ENCODE data around the gene ARHGAP8. TPM values are rescaled to one million over a fixed set of nuclear protein-coding genes. Genes with fewer than 3 reads are reported as not detected.

The ARHGAP8 gene
- total RNA-seq, 2 donors from 2014 or later: 34.6 to 64.5 TPM

DNA sequence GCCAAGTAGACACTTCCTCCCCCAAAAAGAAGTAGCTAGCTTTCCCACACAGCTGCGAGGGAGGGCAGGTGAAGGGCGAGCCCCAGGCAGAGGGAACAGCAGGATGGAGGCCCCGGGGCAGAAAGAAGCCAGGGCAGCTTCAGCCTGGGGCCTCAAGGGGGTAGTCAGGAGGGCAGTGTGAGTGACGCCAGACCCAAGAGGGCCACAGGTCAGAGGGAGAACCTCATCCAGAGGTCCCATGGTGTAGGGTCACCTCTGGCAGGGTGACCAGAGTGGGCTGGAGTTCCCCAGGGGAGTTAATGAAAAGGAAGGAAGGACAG, 41.2 kb upstream of the ARHGAP8 start:
- DNase-seq (ENCODE audit: low spot score): no peak
- WGBS: 79% methylated on average over 4 of the region's 4 CpGs
- Histone ChIP-seq H3K4me1 (replicated peaks) (no peaks in the 10 kb centered on the region), H3K27me3 (replicated peaks; ENCODE audit: insufficient read depth) (no peaks in the 10 kb centered on the region), H3K4me3 (no peak overlapping the region), H3K9me3 (no peaks in the 10 kb centered on the region), H3K27ac (no peak overlapping the region), H3K36me3 (no peaks in the 10 kb centered on the region)
- intact Hi-C loops (cut with DNase I): no loop called here
- TF ChIP-seq, protein P1, sequence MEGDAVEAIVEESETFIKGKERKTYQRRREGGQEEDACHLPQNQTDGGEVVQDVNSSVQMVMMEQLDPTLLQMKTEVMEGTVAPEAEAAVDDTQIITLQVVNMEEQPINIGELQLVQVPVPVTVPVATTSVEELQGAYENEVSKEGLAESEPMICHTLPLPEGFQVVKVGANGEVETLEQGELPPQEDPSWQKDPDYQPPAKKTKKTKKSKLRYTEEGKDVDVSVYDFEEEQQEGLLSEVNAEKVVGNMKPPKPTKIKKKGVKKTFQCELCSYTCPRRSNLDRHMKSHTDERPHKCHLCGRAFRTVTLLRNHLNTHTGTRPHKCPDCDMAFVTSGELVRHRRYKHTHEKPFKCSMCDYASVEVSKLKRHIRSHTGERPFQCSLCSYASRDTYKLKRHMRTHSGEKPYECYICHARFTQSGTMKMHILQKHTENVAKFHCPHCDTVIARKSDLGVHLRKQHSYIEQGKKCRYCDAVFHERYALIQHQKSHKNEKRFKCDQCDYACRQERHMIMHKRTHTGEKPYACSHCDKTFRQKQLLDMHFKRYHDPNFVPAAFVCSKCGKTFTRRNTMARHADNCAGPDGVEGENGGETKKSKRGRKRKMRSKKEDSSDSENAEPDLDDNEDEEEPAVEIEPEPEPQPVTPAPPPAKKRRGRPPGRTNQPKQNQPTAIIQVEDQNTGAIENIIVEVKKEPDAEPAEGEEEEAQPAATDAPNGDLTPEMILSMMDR (IDR thresholded peaks at IDR 0.05): no peak
- TF ChIP-seq POLR2A (IDR thresholded peaks at IDR 0.05) (no peak), POLR2AphosphoS5 (IDR thresholded peaks at IDR 0.05) (no peak)

DNA sequence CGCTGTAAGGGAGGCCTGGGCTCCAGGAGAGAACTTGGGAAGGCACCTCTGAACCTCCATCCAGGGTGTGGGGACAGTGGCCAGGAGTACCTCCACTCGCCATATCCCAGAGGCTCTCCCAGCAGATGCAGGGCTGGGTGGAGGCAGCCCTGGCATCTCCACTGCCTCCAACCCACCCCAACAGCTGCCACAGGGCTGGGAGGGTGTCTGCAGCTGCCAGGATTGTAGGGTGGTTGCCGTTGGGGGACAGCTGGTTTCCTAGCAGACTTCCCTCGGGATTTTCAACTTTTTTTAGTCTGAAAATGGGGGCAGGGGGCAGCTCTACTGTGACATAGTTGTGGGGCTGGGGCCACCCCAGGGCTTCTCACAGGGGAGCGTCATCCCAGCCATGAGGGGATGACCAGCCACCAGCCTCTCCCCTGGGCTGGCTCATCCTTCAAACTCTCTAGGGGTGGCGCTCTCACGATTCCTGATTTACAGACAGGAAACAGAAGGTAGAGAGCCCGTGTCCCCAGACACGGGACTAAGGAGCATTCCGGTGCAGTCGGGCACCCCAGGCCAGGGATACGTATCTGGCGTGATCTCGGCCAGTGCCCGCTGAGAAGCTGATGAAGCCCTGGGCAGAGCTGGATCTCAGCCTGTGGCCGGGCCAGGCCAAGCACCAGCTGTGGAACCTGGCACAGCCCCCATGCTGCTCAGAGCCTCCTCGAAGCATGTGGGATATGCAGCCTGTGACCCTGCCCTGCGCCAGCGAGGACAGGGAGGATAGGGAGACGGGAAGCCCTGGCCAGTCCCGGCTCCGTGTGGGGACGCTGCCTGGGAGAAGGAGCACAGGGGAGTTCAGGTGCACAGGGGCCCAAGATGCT, 40.5 kb upstream of the ARHGAP8 start:
- Histone ChIP-seq H3K36me3 (no peaks in the 10 kb centered on the region), H3K4me3 (no peak overlapping the region), H3K27me3 (replicated peaks; ENCODE audit: insufficient read depth) (no peaks in the 10 kb centered on the region), H3K27ac (no peak overlapping the region), H3K4me1 (replicated peaks) (no peaks in the 10 kb centered on the region), H3K9me3 (no peaks in the 10 kb centered on the region)
- no peak for DNase-seq (ENCODE audit: low spot score)
- intact Hi-C loops (cut with DNase I): no loop called here
- 84% methylated on average over 20 of the region's 23 CpGs for WGBS
- TF ChIP-seq POLR2AphosphoS5 (IDR thresholded peaks at IDR 0.05) (no peak), POLR2A (IDR thresholded peaks at IDR 0.05) (no peak)
- TF ChIP-seq, protein P1 (IDR thresholded peaks at IDR 0.05): no peak

DNA sequence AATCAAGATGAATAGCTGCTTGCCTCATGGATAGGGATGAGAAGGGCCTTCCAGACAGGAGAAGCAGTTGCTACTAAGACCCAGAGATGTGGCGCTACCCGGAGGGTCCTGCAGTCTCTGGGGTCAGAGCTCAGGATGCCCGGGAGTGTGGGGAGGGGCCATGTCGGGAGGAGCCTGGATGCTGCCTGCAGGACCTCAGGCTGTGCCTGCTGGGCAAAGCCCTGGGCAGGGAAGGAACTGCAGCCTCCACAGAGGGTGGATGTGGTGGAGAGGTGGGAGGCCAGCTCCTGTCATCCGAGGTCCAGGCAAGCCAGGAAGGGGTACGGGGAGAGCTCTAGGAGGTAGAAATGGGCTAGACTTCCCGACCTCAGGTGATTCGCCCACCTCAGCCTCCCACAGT, 39.4 kb upstream of the ARHGAP8 start:
- Histone ChIP-seq H3K27me3 (replicated peaks; ENCODE audit: insufficient read depth) (no peaks in the 10 kb centered on the region), H3K27ac (no peak overlapping the region), H3K9me3 (no peaks in the 10 kb centered on the region), H3K4me3 (no peak overlapping the region), H3K36me3 (no peaks in the 10 kb centered on the region), H3K4me1 (replicated peaks) (no peaks in the 10 kb centered on the region)
- TF ChIP-seq POLR2A (IDR thresholded peaks at IDR 0.05) (no peak), POLR2AphosphoS5 (IDR thresholded peaks at IDR 0.05) (no peak)
- TF ChIP-seq, protein P1 (IDR thresholded peaks at IDR 0.05): no peak
- intact Hi-C loops (cut with DNase I): no loop called here
- no peak for DNase-seq (ENCODE audit: low spot score)
- 88% methylated on average over 8 of the region's 8 CpGs for WGBS

DNA sequence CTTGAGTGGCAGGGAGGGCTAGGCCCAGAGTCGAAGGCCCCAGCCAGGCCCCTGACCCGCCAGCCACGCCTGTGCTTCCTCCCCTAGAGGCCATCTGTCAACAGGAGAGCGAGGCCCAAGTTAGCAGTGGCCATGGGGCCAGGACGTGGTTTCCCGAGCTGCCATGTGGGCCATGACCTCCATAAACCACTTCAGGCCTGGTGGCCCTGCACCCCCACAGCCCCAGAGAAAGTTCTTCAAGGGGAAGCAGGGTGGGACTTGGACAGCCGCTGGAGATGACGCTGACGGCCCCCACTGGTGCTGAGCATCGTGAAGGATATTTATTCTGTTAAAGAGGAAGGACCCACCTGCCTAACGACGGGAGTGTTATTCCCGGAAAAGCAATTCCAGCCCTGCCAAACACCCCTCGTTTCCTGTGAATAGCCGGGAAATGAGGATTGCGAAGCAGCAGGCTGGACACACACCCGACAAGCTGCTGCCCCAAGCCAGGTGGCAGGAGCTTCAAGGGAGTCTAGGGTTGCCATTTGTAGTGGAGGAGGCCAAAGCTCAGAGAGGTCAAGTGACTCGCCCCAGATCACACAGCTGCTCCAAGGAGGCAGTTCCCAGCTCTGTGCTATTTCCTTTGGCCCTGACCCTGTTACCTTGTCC, 37.5 kb upstream of the ARHGAP8 start:
- no peaks in the 10 kb centered on the region for H3K4me1 ChIP-seq (replicated peaks)
- no peak for DNase-seq (ENCODE audit: low spot score)
- TF ChIP-seq POLR2A (IDR thresholded peaks at IDR 0.05) (no peak), POLR2AphosphoS5 (IDR thresholded peaks at IDR 0.05) (no peak)
- TF ChIP-seq, protein P1 (IDR thresholded peaks at IDR 0.05): no peak
- no peaks in the 10 kb centered on the region for H3K9me3 ChIP-seq
- H3K27ac ChIP-seq: no peak overlapping the region
- no peaks in the 10 kb centered on the region for H3K27me3 ChIP-seq (replicated peaks; ENCODE audit: insufficient read depth)
- intact Hi-C loops (cut with DNase I): no loop called here
- 76% methylated on average over 18 of the region's 18 CpGs for WGBS
- H3K36me3 ChIP-seq: no peaks in the 10 kb centered on the region
- H3K4me3 ChIP-seq: no peak overlapping the region

DNA sequence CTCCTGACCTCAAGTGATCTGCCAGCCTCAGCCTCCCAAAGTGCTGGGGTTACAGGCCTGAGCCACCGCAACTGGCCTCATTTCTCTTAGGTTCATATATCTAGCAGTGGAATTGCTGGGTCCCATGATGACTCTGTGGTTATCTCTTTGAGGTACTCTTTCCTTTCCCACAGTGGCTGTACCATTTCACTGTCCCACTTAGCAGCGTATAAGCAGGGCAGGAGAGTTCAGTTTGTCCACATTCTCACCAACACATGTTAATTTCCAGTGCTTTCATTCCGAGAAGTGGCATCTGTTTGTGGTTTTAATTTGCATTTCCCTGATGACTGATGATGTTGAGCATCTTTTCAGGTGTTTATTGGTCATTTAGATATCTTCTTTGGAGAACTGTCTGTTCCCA, 34.0 kb upstream of the ARHGAP8 start:
- no peaks in the 10 kb centered on the region for H3K27me3 ChIP-seq (replicated peaks; ENCODE audit: insufficient read depth)
- intact Hi-C loops (cut with DNase I): no loop called here
- H3K27ac ChIP-seq: no peak overlapping the region
- no peaks in the 10 kb centered on the region for H3K36me3 ChIP-seq
- 90% methylated on average over 3 of the region's 3 CpGs for WGBS
- no peaks in the 10 kb centered on the region for H3K4me1 ChIP-seq (replicated peaks)
- no peaks in the 10 kb centered on the region for H3K9me3 ChIP-seq
- DNase-seq (ENCODE audit: low spot score): no peak
- TF ChIP-seq POLR2A (IDR thresholded peaks at IDR 0.05): no peak
- TF ChIP-seq, protein P1 (IDR thresholded peaks at IDR 0.05): no peak
- TF ChIP-seq POLR2AphosphoS5 (IDR thresholded peaks at IDR 0.05): no peak
- no peak overlapping the region for H3K4me3 ChIP-seq

All from prostate gland (tissue), 2 donors.